ENCODE measurements around the gene INF2. TPM values are rescaled to one million over a fixed set of nuclear protein-coding genes. Genes with fewer than 3 reads are reported as not detected.
A peak's percentile ranks its signal among the peaks of the same experiment; 100 is the strongest.
"Not testable (repeated sequence)": the region's sequence is repeated elsewhere in the genome, so short reads cannot be mapped to it uniquely, and the experiment has no call there.

INF2 gene
- polyA plus RNA-seq (ENCODE audit: insufficient read length): 54.4 TPM

DNA sequence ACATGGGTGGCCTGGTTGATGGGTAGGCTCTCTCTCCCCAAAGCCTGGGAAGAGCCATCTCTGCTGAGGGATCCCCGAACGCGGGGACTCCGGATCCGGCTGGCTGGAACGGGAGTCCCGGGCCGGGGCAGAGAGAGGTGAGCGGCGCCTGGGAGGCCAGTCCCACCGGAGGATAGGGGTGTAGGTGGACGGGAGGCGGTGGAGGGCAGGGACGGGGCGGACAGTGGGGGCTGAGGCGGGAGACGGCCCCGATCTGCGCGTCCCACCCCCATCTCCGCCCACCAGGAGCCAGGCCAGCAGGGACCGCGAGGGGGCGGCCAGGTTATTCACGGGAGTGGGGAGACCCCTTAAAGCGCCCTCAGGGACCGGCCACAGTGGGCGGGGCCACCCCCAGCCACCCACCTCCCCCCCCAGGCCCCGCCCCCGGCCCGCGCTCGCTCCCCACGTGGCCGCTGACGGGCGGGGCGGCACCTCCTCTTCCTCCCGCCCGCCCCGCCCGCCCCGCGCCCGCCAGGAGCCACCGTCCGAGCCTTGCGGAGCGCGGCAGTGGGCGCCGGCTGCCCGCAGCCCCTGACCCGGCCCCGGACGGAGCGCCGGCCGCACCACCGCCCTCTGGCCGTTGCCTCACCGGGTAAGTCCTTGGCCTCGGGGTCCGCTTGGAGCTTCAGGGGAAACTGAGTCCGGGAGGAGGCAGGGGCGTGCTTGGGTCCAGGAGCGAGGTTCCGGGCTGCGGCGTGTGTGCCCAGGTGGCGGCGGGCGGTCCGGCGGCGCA lies at the start of gene INF2:
Gene INF2, plus strand, starts transcription at position 510 of the 772 bp plus-strand sequence. CDS start 11,748 bp downstream, outside the sequence.
- no peak for DNase-seq (ENCODE audit: low read depth)

DNA sequence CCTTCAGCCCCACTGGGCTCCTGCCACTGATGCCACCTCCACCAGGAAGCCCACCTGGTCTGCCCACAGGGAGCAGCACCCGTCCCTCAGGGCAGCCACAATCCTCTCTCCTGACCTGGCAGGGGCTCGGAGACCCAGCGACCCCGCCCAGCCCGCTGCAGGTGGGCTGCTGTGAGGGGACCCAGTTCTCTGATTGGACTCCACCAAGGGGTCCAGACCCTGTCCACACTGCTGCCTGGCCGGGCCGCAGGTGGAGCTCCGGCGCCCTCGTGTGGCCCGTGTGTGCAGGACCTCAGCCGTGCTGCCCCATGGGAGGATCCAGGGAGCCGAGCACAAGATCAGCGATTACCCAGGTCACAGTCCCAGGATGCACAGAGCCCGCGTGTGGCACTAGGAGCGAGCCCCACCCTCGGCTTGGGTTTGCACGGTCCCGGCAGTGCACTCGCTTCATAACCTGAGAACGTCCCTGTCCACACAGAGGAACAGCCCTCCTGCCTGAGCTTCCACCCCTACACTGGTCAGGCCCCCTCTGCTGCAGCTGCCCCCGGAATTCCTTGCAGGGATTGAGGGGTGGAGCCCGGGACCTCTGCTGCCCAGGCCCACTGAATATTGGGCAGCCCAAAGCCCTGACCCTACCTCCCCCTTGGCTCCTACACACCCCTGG lies 49.4 kb upstream of the INF2 start:
- no peak for DNase-seq (ENCODE audit: low read depth)

DNA sequence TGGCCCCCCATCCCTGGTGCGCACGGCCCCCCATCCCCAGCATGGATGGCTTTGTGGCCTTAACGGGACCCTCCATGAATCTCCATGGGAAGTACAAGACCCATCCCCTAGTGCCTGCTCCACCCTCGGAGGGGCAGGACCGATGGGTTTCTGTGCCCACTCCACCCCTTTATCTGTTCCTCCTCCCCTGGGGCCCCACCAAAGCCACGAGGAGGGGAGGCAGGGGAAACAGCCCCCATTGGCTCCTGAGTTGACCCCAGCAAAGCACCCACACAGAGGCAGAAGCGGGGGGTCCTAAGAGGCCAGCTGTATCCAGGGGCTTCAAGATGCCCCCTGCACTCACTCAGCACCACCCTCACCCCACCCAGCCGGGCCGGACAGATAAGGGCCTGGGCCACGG lies 48.7 kb upstream of the INF2 start:
- DNase-seq (ENCODE audit: low read depth): no peak

DNA sequence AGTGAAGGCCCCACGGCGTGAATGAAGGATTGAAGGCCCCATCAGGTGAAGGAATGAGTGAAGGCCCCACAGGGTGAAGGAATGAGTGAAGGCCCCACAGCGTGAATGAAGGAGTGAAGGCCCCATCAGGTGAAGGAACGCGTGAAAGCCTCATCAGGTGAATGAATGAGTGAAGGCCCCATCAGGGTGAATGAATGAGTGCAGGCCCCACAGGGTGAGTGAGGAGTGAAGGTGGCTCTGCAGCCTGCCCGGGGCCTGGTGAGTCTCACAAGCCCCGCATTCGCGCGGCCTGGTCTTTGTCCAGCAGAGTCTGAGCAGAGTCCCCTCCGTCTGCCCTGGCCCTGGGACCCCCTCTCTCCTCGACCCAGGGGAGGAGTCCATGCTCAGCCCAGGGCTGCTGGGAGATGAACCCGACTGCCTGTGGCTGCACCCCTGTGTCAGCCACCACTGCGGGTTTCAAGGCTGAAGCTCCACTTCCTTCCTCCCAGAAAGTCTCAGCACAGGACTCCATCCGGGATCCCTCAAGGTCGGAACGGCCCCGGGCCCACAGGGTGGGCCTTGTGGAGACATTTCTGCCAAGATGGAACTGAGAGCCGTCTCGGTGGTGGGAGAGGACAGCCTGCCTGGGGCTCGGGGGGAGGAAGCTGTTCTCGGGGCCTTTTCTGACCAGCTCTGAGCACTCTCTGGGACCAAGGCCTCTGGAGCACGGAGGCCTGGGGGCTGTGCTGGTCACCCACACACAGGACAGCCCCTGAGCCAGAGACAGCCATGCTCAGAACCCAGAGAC lies 47.5 kb upstream of the INF2 start:
- no peak for DNase-seq (ENCODE audit: low read depth)

- DNase-seq (ENCODE audit: low read depth): no peak
Observed at GRCh38 chr14:104642540-104642868, 46.9 kb upstream of the INF2 start.

- DNase-seq (ENCODE audit: low read depth): no peak
Observed at GRCh38 chr14:104643306-104643705, 46.1 kb upstream of the INF2 start.

GRCh38 chr14:104644091-104644635 lies 45.3 kb upstream of the INF2 start:
- DNase-seq (ENCODE audit: low read depth): no peak

GRCh38 chr14:104644656-104645378 lies 44.6 kb upstream of the INF2 start:
- DNase-seq (ENCODE audit: low read depth): no peak

GRCh38 chr14:104647467-104648043 lies 41.9 kb upstream of the INF2 start:
- DNase-seq (ENCODE audit: low read depth): no peak

DNA sequence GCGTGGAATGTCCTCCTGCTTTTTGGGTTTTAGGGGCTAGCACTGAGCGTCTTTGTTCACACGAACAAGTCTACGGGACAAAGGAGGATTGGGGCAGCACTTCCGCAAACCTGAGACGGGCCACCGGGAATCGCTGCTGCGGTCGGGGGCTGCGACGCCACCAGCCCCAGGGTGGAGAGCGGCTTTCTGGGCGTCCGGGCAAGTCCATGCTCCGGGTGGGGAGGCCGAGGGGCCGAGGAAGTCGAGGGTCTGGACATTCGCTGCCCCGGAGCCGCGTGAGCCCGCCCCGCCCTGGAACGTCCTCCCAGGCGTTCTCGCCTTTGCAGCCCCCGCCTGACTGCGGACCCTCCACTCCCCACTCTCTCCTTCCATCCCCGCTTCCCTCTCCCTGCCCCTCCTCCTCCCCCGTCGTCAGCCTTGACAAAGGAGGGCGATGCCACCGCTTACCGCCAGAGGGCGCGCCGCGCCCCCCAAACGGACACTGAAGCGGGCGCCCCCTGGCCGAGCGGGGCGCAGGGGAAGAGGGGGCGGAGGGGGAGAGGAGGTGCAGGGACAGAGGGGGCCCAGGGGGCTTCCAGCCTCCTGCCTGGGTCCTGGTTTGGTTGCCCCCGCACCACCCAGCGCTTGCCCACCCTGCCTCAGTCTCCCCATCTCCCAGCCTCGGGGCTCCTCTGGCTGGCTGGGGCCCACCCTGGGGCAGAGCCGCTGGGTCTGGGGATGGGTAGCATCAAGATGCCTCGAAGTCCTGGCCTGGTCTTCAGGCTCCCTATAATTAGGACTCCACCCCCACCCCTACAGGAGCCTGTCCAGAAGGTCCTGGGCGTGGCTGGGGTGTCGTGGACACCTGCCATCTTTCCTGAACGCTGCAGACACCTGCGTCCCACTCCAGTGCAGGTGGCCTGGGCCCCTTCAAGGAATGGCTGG lies 39.1 kb upstream of the INF2 start:
- peak; percentile 41 for DNase-seq (ENCODE audit: low read depth)

DNA sequence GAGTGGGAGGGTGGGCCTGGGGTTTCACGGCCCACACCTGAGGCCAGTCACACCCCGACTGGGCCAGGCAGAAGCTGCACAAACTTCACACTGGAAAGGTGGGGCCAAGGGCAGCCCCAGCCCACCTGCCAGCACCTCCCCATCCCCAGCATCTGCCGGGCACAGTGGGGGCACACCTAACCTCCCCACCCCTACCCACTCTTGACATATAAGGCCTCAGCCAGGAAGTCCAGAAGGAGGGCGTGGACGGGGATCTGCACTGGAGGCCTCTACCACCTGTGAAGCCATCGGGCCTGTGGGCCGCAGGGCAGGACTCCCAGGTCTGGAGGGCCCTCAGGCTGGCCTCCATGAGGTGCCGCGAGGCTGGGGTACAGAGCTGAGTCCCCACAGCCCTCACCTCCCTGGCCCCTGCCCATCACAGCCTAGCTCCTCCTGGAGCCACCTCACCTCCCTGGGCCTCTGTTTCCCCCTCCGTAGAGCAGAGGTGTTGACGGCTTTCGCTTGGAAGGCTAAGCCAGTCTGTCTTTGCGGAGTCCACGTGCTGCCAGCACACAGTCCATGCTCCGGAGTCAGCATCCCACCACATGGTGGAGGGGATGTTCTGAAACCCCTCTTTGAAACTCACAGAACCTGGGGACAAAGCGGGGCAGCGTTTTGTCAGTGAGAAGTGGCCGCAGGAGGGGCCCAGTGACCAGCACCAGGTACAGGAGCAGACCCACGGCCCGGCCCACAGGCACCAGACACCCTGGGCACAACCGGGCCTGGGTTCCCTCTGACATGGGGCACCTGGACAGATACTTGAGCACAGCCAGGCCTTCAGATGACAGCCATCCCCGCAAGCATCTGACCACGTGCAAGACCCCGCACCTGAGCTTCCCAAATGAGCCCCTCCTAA lies 38.2 kb upstream of the INF2 start:
- no peak for DNase-seq (ENCODE audit: low read depth)

DNA sequence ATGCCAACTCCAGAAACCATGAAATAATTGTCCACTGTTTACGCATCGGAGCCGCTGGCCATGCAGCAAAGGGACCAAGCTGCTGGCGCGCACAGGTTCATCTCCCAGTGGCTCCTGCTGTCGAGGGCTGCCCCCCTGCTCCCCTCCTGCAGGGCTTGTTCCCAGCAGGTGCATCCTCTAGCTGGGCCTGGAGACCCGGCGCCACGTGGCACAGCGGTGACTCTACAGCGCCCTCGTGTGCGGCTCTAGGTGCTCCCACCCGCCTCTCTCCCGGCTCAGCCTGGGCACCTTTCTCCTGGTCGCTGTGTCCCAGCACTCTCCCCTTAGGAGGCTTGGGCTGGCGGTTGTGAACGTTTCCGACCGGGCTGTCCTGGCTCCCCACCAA lies 37.5 kb upstream of the INF2 start:
- no peak for DNase-seq (ENCODE audit: low read depth)

- no peak for DNase-seq (ENCODE audit: low read depth)
Observed at GRCh38 chr14:104652386-104652785, 37.0 kb upstream of the INF2 start.

DNA sequence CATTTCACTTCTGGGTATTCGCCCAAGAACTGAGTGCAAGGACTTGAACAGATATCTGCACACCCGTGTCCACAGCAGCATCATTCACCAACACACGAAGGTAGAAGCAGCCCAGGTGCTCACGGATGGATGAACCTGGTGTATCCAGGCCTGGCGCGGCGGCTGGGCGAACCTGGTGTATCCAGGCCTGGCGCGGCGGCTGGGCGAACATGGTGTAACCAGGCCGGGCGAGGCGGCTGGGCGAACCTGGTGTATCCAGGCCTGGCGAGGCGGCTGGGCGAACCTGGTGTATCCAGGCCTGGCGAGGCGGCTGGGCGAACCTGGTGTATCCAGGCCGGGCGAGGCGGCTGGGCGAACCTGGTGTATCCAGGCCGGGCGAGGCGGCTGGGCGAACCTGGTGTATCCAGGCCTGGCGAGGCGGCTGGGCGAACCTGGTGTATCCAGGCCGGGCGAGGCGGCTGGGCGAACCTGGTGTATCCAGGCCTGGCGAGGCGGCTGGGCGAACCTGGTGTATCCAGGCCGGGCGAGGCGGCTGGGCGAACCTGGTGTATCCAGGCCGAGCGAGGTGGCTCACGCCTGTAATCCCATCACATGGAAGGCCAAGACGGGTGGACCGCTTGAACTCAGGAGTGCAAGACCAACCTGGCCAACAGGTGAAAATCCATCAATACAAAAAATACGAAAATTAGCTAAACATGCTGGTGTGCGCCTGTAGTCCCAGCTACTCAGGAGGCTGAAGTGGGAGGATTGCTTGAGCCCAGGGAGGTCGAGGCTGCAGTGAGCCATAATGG lies 36.1 kb upstream of the INF2 start:
- DNase-seq (ENCODE audit: low read depth): not testable (repeated sequence)

DNA sequence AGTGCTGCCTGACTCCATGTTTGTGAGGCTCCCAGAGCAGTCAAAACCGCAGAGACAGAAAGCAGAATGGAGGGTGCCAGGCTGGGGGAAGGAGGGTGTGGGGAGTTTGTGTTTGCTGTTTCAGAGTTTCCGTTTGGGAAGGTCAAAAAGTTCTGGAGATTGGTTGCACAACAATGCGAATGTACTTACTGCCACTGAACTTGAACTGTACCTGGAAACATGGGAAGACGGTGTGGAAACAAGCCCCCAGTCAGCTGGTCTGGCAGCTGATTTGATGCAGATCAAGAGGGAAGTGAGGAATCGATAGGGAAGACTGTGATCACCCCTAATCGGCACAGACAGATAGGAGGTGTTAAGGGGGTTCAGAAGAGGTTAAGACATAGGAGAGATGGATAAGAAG lies 35.3 kb upstream of the INF2 start:
- DNase-seq (ENCODE audit: low read depth): no peak

DNA sequence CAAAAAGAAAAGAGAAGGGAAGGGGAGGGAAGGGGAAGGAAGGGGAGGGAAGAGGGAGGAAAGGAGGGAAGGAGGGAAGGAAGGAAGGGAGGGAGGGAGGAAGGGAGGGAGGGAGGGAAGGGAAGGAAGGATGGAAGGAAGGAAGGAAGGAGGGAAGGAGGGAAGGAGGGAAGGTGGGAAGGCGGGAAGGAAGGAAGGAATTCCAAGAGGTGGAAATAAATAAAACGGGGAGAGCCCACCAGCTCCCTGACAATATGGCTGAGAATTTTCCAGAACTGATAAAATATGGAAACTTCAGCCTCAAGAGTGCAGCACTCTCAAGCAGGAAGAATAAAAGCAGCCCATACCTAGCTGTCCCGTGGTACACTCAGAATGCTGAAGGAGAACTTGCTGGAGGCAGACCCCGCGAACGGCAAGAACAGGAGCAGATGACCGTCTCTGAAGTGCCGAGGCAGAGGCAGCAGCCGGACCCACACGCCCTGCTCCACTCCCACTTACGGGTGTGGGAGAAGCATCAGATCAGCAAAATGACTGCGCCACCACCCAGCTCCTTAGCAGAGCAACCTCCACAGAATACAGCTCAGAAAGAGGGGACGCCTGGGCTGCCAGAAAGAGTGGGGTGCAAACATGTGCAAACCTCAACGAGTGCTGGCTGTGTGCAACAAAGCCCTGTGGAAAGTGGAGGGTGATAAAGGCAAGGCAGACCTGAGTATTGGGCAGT lies 34.1 kb upstream of the INF2 start:
- no peak for DNase-seq (ENCODE audit: low read depth)

DNA sequence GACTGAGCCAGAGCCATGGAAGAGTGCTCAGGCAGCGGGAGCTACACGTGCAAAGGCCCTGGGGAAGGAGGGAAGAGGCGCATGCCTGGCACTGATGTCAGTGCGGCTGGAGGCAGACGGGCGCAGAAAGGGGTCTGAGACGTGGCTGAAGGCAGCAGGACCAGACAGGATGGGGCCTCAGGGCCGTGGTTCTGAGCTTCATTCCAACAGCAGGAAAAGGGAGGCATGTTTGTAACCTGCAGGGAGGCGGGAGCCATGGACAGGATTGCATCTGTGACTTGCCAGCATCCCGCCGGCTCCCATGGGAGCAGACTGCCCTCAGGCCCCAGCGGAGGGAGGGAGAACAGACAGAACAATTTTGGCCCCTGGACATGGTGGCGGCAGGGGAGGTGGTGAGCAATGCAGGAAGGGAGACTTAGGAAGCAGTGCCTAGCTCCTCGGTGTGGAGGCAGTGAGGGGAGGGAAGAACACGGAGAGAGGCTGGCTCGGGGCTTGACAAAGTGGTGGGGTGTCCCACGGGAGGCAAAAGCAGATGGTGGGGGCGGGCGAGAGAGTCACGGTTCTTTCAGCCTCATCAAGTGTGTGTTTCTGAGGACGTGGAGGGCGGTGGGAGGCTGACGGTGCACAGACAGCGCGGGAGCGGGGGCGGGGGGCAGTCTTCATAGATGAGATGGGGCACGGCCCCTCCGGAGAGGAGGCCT lies 33.3 kb upstream of the INF2 start:
- DNase-seq (ENCODE audit: low read depth): no peak

All from forelimb muscle (tissue), 1 donor.